ENCODE results near the gene ENTPD5.

GRCh38 chr14:73988065-73988464 is 31.0 kb downstream of the ENTPD5 start:
- no peak for TF ChIP-seq CTCF (IDR thresholded peaks at IDR 0.05)
- no peak for TF ChIP-seq POLR2A (IDR thresholded peaks at IDR 0.05)

All from uterus (tissue), 2 donors.